ENCODE data around the gene CAMTA1. TPM values are rescaled to one million over a fixed set of nuclear protein-coding genes. Genes with fewer than 3 reads are reported as not detected.

Gene CAMTA1
- total RNA-seq, 1 donor from 2014 or later: 77.6 TPM

DNA sequence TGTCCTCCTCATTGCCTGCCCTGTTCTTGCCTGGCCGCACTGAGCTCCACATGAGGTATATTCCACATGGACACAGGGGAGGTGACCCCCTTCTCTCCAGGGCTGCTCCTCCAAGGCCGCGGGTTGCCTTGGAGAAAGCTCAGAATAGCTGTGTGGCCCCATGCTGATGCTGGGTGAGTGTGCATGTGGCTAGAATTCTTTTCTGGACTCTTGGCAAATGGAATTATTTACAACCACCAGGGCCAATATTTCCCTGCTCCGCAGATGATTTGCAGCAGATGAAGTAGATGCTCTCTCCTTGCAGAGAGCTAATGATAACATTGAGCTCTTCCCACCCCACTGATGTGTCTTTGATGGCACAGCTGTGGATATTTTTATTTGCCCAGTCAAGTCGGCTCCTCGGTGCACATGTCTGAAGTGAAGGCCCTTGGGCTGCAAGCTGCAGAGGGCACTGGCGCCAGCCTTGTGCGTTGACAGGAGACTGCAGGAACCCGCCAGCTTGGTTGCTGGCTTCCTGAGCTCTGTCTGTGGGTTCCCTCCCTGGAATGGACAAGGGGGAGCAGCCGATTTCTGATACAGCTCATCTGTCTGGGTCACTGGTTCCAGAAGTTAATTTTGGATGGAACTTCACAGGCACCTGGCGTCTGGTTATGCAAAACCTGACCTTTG is 581.2 kb downstream of the CAMTA1 start:
- no peaks in the 10 kb centered on the region for H3K36me3 ChIP-seq (ENCODE audit: insufficient read depth, low read length)
- H3K4me1 ChIP-seq (ENCODE audit: insufficient read depth, low read length): no peaks in the 10 kb centered on the region
- no peak overlapping the region for H3K4me3 ChIP-seq (ENCODE audit: insufficient read depth, low read depth, low read length)
- Mint-ChIP-seq H3K36me3 (ENCODE audit: low read depth, unreplicated experiment) (peaks cover 3% of the 10 kb centered on the region), H3K9me3 (ENCODE audit: unreplicated experiment) (peaks cover 7% of the 10 kb centered on the region), H3K27ac (ENCODE audit: unreplicated experiment) (no peak overlapping the region), H3K4me3 (ENCODE audit: unreplicated experiment) (no peak overlapping the region), H3K27me3 (ENCODE audit: low read depth, unreplicated experiment) (peaks cover 20% of the 10 kb centered on the region), H3K4me1 (ENCODE audit: low read depth, unreplicated experiment) (no peaks in the 10 kb centered on the region)
- no peaks in the 10 kb centered on the region for H3K79me2 ChIP-seq (ENCODE audit: insufficient read depth, low read length)
- H2AFZ ChIP-seq (ENCODE audit: low read depth, low read length): no peak overlapping the region
- DNase-seq (ENCODE audit: low read depth) (no peak), FAIRE-seq (no peak)
- TF ChIP-seq EZH2 (IDR thresholded peaks at IDR 0.05; ENCODE audit: insufficient read depth, low read length): no peak
- TF ChIP-seq, protein P1, sequence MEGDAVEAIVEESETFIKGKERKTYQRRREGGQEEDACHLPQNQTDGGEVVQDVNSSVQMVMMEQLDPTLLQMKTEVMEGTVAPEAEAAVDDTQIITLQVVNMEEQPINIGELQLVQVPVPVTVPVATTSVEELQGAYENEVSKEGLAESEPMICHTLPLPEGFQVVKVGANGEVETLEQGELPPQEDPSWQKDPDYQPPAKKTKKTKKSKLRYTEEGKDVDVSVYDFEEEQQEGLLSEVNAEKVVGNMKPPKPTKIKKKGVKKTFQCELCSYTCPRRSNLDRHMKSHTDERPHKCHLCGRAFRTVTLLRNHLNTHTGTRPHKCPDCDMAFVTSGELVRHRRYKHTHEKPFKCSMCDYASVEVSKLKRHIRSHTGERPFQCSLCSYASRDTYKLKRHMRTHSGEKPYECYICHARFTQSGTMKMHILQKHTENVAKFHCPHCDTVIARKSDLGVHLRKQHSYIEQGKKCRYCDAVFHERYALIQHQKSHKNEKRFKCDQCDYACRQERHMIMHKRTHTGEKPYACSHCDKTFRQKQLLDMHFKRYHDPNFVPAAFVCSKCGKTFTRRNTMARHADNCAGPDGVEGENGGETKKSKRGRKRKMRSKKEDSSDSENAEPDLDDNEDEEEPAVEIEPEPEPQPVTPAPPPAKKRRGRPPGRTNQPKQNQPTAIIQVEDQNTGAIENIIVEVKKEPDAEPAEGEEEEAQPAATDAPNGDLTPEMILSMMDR (IDR thresholded peaks at IDR 0.05; ENCODE audit: insufficient read depth, low read depth, low read length): no peak
- H3K27me3 ChIP-seq (ENCODE audit: insufficient read depth, low read length): no peaks in the 10 kb centered on the region
- no peaks in the 10 kb centered on the region for H3K9me3 ChIP-seq (ENCODE audit: insufficient read depth, low read depth, low read length)
- no peak overlapping the region for H3K9ac ChIP-seq (ENCODE audit: low read length)
- no peak overlapping the region for H3K4me2 ChIP-seq (ENCODE audit: low read length)
- H4K20me1 ChIP-seq (ENCODE audit: insufficient read depth, low read length): no peaks in the 10 kb centered on the region
- H3K27ac ChIP-seq (ENCODE audit: low read depth, low read length): no peak overlapping the region

DNA sequence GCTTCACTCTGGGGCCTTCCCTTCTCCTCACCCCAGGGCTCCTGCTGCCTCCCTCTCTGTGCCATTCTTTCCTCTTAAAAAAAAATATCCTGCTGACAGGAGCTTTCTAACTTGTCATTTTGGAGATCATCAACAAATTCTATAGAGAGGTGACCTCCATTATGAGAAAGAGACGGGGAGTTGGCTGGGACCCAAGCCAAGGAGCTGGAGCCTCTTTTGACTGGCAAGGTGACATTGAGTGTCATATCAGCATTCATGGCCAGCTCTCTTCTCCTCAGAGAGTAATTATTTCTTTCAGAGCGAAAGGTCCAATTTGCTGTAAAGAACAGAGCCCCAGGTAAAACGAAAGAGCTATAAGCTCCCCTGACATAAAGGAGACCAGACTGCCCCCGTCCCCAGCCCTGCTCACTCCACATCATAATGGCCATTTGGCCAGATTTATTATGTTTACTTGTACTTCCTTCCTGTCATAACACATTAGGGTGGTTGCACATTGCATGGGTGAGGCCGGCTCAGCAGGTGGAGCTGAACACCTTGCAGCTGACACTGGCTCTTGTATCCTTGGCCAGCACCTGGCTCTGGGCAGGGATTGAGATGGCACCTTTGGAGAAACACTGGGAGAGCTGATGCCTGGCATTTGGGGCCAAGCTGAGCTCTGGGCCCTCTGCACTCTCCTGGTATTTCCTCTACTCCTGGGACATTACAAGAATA is 581.9 kb downstream of the CAMTA1 start:
- Histone ChIP-seq H2AFZ (ENCODE audit: low read depth, low read length) (no peak overlapping the region), H3K27me3 (ENCODE audit: insufficient read depth, low read length) (no peaks in the 10 kb centered on the region), H3K79me2 (ENCODE audit: insufficient read depth, low read length) (no peaks in the 10 kb centered on the region), H3K9me3 (ENCODE audit: insufficient read depth, low read depth, low read length) (no peaks in the 10 kb centered on the region), H3K9ac (ENCODE audit: low read length) (no peak overlapping the region), H3K27ac (ENCODE audit: low read depth, low read length) (no peak overlapping the region), H3K4me3 (ENCODE audit: insufficient read depth, low read depth, low read length) (no peak overlapping the region), H4K20me1 (ENCODE audit: insufficient read depth, low read length) (no peaks in the 10 kb centered on the region), H3K4me2 (ENCODE audit: low read length) (no peak overlapping the region), H3K36me3 (ENCODE audit: insufficient read depth, low read length) (no peaks in the 10 kb centered on the region), H3K4me1 (ENCODE audit: insufficient read depth, low read length) (no peaks in the 10 kb centered on the region)
- no peaks in the 10 kb centered on the region for H3K4me1 Mint-ChIP-seq (ENCODE audit: low read depth, unreplicated experiment)
- no peak overlapping the region for H3K27ac Mint-ChIP-seq (ENCODE audit: unreplicated experiment)
- no peak for TF ChIP-seq EZH2 (IDR thresholded peaks at IDR 0.05; ENCODE audit: insufficient read depth, low read length)
- TF ChIP-seq, protein P1 (IDR thresholded peaks at IDR 0.05; ENCODE audit: insufficient read depth, low read depth, low read length): no peak
- H3K36me3 Mint-ChIP-seq (ENCODE audit: low read depth, unreplicated experiment): peaks cover 3% of the 10 kb centered on the region
- DNase-seq (ENCODE audit: low read depth) (no peak), FAIRE-seq (no peak)
- no peak overlapping the region for H3K4me3 Mint-ChIP-seq (ENCODE audit: unreplicated experiment)
- H3K9me3 Mint-ChIP-seq (ENCODE audit: unreplicated experiment): peaks cover 7% of the 10 kb centered on the region
- peaks cover 20% of the 10 kb centered on the region for H3K27me3 Mint-ChIP-seq (ENCODE audit: low read depth, unreplicated experiment)

DNA sequence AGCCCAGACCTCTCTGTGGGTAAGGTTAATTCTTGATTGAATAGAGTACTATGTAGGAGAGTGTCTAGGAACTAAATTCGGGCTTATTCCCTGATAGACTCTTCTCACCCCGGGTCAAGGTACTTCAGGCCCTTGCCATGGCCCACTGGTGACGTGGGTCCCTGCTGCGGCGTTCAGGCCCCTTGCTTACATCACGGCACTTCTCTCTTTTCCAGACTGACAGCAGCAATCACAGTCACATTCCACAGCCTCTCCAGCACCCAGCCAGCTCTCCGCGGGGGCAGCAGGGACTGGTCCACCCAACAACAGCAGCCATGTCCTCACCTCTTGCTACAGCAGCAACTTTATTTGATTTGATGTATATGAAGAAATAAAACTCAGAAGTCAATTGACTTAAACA is 584.6 kb downstream of the CAMTA1 start:
- DNase-seq (ENCODE audit: low read depth) (no peak), FAIRE-seq (no peak)
- Mint-ChIP-seq H3K27me3 (ENCODE audit: low read depth, unreplicated experiment) (peaks cover 8% of the 10 kb centered on the region), H3K4me1 (ENCODE audit: low read depth, unreplicated experiment) (no peaks in the 10 kb centered on the region), H3K27ac (ENCODE audit: unreplicated experiment) (no peak overlapping the region), H3K9me3 (ENCODE audit: unreplicated experiment) (no peaks in the 10 kb centered on the region), H3K4me3 (ENCODE audit: unreplicated experiment) (no peak overlapping the region), H3K36me3 (ENCODE audit: low read depth, unreplicated experiment) (no peaks in the 10 kb centered on the region)
- no peak overlapping the region for H3K9ac ChIP-seq (ENCODE audit: low read length)
- H3K4me2 ChIP-seq (ENCODE audit: low read length): no peak overlapping the region
- H4K20me1 ChIP-seq (ENCODE audit: insufficient read depth, low read length): no peaks in the 10 kb centered on the region
- H3K36me3 ChIP-seq (ENCODE audit: insufficient read depth, low read length): no peaks in the 10 kb centered on the region
- H3K27ac ChIP-seq (ENCODE audit: low read depth, low read length): no peak overlapping the region
- no peaks in the 10 kb centered on the region for H3K27me3 ChIP-seq (ENCODE audit: insufficient read depth, low read length)
- TF ChIP-seq, protein P1 (IDR thresholded peaks at IDR 0.05; ENCODE audit: insufficient read depth, low read depth, low read length): no peak
- no peak for TF ChIP-seq EZH2 (IDR thresholded peaks at IDR 0.05; ENCODE audit: insufficient read depth, low read length)
- H3K4me3 ChIP-seq (ENCODE audit: insufficient read depth, low read depth, low read length): no peak overlapping the region
- no peaks in the 10 kb centered on the region for H3K79me2 ChIP-seq (ENCODE audit: insufficient read depth, low read length)
- H3K9me3 ChIP-seq (ENCODE audit: insufficient read depth, low read depth, low read length): no peaks in the 10 kb centered on the region
- peaks cover 4% of the 10 kb centered on the region for H3K4me1 ChIP-seq (ENCODE audit: insufficient read depth, low read length)
- H2AFZ ChIP-seq (ENCODE audit: low read depth, low read length): no peak overlapping the region

Measured in astrocyte (in vitro differentiated cells and primary cell).